Stimulated activated CD8-positive, alpha-beta memory T cell treated with anti-CD3 and anti-CD28 coated beads, Interleukin-12 subunit alpha, Interleukin-12 subunit beta, amount 100 ng/mL, for 4 hours (primary cell): ENCODE results near the gene XCL2.
"Not testable (repeated sequence)": the region's sequence is repeated elsewhere in the genome, so short reads cannot be mapped to it uniquely, and the experiment has no call there.

Experiments
- DNase-seq: peaks from one replicate; pipeline ENCODE4 v3.0.0-alpha.2; 2020; ENCODE audit warnings: low read depth

The XCL2 gene

DNA sequence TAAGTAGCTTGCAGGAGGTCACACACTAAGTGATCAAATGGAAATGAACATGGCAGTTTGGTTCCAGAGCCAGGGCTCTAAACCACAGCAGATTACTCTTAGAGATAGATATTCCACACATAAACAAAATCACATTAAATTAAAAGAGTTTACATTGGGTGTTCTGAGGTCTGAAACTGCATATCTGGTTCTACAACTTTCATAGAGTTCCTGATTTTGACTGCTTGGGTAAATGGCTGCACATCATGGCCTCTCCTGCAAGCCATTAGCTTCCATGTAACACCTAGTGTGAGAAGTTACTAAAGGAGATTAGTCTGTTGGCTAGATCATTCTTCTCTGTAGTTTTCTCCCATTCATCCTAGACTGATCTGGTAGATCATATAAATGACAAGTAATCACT, 12.8 kb upstream of the XCL2 start:
- no peak for DNase-seq

- no peak for DNase-seq
These were observed 11.8 kb upstream of the XCL2 start for GRCh38 chr1:168555508-168556046.

GRCh38 chr1:168554603-168555483, 11.0 kb upstream of the XCL2 start:
- no peak for DNase-seq

- no peak for DNase-seq
These were observed 10.1 kb upstream of the XCL2 start for GRCh38 chr1:168553680-168554553.

DNA sequence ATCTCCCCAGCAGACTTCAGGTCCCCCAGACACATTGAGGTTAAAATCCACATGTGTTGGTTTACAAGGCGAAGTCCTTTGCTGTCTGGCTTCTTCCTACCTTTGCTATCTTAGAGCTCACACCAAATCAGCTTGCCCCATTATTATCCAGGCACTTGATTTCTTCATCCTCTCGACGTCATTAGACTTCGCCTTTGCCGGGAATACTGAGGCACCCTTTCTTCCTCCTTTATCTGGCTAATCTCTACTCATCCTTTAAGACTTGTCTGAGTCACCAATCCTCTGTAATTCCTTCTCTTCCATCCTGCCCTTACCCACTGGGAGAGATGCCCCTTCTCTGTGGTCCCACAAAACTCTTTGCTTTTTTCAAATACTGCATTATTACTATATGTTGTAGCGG, 9.2 kb upstream of the XCL2 start:
- DNase-seq: no peak

- no peak for DNase-seq
These were observed 7.9 kb upstream of the XCL2 start for GRCh38 chr1:168551688-168552087.

DNA sequence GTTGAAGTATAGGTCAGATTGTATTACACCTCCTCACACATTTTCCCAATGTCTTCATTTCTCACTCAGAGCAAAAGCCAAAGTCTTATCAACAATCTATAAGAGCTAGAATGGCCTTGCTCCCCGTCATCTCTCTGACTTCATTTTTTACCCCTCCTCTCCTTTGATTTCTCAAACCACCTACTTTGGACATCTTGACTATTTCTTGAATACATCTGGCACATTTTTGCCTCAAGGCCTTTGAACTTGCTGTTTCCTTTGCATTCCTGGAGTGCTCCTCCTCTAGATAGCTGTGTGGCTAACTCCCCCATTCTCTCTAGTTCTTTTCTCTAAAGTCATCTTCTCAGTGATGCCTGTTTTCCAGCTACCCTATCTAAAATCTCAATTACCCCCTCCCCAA, 7.2 kb upstream of the XCL2 start:
- no peak for DNase-seq

- not testable (repeated sequence) for DNase-seq
These were observed 2.7 kb upstream of the XCL2 start for GRCh38 chr1:168546553-168546895.

- not testable (repeated sequence) for DNase-seq
These were observed 2.1 kb upstream of the XCL2 start for GRCh38 chr1:168545678-168546552.

GRCh38 chr1:168542978-168543377, 819 bp downstream of the XCL2 start:
- not testable (repeated sequence) for DNase-seq

DNA sequence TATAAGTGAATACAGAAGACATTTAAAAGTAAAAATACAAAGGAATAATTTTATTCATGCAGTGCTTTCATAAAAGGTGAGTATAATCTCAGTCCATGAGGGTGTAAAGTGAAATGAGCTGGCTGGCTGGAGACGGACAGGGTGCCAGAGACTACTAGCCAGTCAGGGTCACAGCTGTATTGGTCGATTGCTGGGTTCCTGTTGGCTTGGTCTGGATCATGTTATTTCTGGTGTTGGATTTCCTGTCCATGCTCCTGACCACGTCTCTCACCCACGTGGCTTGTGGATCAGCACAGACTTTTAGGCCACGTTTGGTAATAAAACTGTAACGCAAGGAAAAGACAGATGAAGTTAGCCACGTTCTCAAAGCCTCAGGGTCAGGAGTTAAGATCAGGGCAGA, 3.0 kb downstream of the XCL2 start:
- DNase-seq: not testable (repeated sequence)

DNA sequence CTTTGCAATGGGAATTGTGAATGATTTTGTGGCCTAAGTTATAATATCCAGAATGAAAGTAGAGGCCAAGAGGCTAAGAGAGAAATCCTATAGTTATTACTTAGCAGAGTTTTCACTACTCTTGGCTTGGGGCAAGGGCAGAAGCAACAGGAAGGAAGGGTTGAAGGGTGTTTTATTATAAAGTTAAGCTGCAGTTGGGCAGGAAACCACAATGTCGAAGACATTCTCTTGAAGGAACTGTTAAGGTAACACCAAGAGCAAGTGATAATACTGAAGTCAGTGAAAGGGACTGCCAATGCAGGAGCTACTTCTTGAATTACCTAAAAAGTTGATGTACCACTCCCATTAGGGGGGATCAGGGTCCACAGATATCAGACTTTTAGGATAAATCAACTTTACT, 8.3 kb downstream of the XCL2 start:
- DNase-seq: no peak

GRCh38 chr1:168531615-168532345, 12.0 kb downstream of the XCL2 start:
- no peak for DNase-seq

DNA sequence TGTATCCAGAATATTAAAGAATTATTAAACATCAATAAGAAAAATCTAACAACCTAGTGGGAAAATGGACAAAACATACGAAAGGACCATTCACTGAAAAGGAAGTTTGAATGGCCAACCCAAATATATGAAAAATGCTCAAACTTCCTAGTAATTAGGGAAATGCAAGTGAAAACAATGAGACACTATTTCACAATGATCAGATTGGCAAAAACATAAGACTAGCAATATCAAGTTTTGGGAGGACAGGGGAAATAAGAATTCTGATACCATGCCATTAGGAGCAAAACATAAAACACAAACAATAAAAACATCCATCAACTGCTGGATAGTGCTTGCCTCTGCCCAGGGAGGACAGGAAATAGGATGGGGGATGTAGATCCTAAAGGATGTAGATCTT, 14.3 kb downstream of the XCL2 start:
- no peak for DNase-seq

DNA sequence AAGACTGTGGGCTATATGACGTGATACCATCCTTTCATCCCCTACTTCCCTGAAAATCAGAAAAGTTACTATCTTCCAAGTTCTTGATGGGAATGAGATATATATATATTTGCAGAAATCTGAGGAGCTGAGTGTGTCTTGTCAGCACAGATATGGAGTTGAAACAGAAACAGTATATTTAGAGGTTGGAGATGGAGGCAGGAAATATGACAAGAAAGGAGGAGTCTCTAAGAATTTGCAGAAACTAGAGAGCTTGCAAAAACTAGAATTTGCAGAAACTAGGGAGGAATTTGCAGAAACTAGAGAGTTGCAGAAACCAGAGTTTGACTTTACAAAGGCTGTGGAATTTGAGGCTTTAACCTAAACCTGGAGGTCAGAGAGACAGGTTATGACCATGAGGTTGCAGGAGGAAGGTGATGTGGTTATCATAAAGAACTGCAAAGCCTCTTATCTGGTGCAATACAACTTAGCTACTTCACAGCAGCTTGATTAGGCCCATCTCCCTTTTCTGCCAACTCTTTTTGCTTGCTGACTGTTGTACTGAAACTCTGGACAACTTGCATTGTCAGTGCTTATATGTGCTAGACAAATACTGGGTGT, 22.3 kb downstream of the XCL2 start:
- no peak for DNase-seq

- DNase-seq: no peak
These were observed 23.0 kb downstream of the XCL2 start for GRCh38 chr1:168520832-168521231.

DNA sequence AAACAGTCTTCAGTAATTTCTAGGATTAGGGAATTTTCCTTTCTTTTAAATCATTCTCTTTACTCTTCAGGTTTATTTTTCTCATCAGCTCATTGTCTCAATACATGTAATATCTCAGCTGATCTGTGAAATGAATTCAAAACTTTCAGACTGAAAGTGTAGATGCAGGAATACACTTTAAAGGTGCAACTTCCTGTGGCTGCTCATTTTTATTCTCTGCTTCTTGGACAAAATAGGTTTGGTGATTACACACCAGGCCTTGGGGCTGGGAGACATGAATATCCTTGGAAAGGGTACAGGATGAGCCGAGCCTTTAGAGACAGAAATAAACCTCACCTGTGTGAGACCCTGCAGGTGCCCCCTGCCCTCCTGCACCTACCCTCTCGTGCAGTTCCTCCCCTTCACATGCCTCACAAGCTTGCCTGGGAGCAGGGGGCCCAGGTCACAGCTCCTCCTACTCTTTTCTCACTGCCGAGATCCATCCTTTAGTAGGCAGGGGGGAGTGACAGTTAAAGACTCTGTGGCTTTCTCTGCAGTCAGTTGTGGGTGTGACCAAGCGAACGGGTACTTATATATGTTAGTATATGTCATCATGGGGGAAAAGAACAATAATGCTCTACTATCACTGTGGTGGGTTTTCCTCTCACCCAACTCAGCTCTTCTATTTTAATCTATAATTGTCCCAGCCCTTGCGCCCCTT, 23.6 kb downstream of the XCL2 start:
- DNase-seq: no peak

GRCh38 chr1:168518813-168519212, 25.0 kb downstream of the XCL2 start:
- DNase-seq: no peak

GRCh38 chr1:168518201-168518689, 25.6 kb downstream of the XCL2 start:
- DNase-seq: no peak

GRCh38 chr1:168514455-168514854, 29.3 kb downstream of the XCL2 start:
- no peak for DNase-seq
